Measurements from ENCODE around the gene HRH1.

HRH1 gene

GRCh38 chr3:11238060-11238459 is 83.8 kb downstream of the HRH1 start:
- DNase-seq (ENCODE audit: low spot score) = no peak
- no peak for TF ChIP-seq CTCF (IDR thresholded peaks at IDR 0.05; ENCODE audit: extremely low read depth, missing control alignments)

GRCh38 chr3:11238880-11239279 is 84.6 kb downstream of the HRH1 start:
- TF ChIP-seq CTCF (IDR thresholded peaks at IDR 0.05; ENCODE audit: extremely low read depth, missing control alignments) = no peak
- DNase-seq (ENCODE audit: low spot score) = no peak

GRCh38 chr3:11239796-11240195 is 85.5 kb downstream of the HRH1 start:
- DNase-seq (ENCODE audit: low spot score) = no peak
- no peak for TF ChIP-seq CTCF (IDR thresholded peaks at IDR 0.05; ENCODE audit: extremely low read depth, missing control alignments)

GRCh38 chr3:11240496-11240895 is 86.2 kb downstream of the HRH1 start:
- DNase-seq (ENCODE audit: low spot score) = no peak
- no peak for TF ChIP-seq CTCF (IDR thresholded peaks at IDR 0.05; ENCODE audit: extremely low read depth, missing control alignments)

- DNase-seq (ENCODE audit: low spot score) = no peak
- no peak for TF ChIP-seq CTCF (IDR thresholded peaks at IDR 0.05; ENCODE audit: extremely low read depth, missing control alignments)
Measured at GRCh38 chr3:11244121-11244677, 89.9 kb downstream of the HRH1 start.

- no peak for TF ChIP-seq CTCF (IDR thresholded peaks at IDR 0.05; ENCODE audit: extremely low read depth, missing control alignments)
- DNase-seq (ENCODE audit: low spot score) = no peak
Measured at GRCh38 chr3:11245276-11245675, 91.0 kb downstream of the HRH1 start.

GRCh38 chr3:11245827-11246662 is 91.8 kb downstream of the HRH1 start:
- TF ChIP-seq CTCF (IDR thresholded peaks at IDR 0.05; ENCODE audit: extremely low read depth, missing control alignments) = no peak
- DNase-seq (ENCODE audit: low spot score) = no peak

Measured in GM20000 (cell line).